Brain microvascular endothelial cell (primary cell): ENCODE results near the gene CYP26B1.

Source experiments
- DNase-seq: peaks from one replicate; pipeline ENCODE4 v3.0.0-alpha.2; 2020
- H3K27ac ChIP-seq: fragments of 250-450 bp; sonication (Bioruptor Pico); 2 replicates; pipeline ENCODE4 v1.5.1; 2020; ENCODE audit warnings: mild to moderate bottlenecking, moderate library complexity
- H3K27me3 ChIP-seq: fragments of 250-450 bp; sonication (Bioruptor Pico); replicated peaks from 2 replicates; pipeline ENCODE4 v1.5.1; 2020; ENCODE audit warnings: mild to moderate bottlenecking
- H3K36me3 ChIP-seq: fragments of 250-450 bp; sonication (Bioruptor Pico); replicated peaks from 2 replicates; pipeline ENCODE4 v1.5.1; 2020; ENCODE audit warnings: mild to moderate bottlenecking
- H3K4me3 ChIP-seq: 2 replicates; pipeline ENCODE4 v1.5.1; 2011; ENCODE audit warnings: low read depth, mild to moderate bottlenecking, control low read depth, low read length, moderate library complexity
- in situ Hi-C: cut with HindIII; loops from 2 replicates; pipeline ENCODE4 v1.10.0; 2017; ENCODE audit warnings: low sequenced_read_pairs, low pct_ligation_motif_present
- TF ChIP-seq, protein P1 (sequence below): IDR thresholded peaks from 2 replicates; pipeline ENCODE4 v1.5.1; 2011; ENCODE audit warnings: low read depth, mild to moderate bottlenecking, moderate library complexity, low read length, control low read depth, inconsistent platforms; ENCODE audit errors: missing control alignments

Gene CYP26B1

GRCh38 chr2:72117718-72118117 is 29.9 kb downstream of the CYP26B1 start:
- Histone ChIP-seq H3K36me3 (no peaks in the 10 kb centered on the region), H3K4me3 (no peak overlapping the region), H3K27ac (no peak overlapping the region), H3K27me3 (no peaks in the 10 kb centered on the region)
- TF ChIP-seq, protein P1, sequence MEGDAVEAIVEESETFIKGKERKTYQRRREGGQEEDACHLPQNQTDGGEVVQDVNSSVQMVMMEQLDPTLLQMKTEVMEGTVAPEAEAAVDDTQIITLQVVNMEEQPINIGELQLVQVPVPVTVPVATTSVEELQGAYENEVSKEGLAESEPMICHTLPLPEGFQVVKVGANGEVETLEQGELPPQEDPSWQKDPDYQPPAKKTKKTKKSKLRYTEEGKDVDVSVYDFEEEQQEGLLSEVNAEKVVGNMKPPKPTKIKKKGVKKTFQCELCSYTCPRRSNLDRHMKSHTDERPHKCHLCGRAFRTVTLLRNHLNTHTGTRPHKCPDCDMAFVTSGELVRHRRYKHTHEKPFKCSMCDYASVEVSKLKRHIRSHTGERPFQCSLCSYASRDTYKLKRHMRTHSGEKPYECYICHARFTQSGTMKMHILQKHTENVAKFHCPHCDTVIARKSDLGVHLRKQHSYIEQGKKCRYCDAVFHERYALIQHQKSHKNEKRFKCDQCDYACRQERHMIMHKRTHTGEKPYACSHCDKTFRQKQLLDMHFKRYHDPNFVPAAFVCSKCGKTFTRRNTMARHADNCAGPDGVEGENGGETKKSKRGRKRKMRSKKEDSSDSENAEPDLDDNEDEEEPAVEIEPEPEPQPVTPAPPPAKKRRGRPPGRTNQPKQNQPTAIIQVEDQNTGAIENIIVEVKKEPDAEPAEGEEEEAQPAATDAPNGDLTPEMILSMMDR = no peak
- DNase-seq = no peak
- in situ Hi-C loops = no loop called here

DNA sequence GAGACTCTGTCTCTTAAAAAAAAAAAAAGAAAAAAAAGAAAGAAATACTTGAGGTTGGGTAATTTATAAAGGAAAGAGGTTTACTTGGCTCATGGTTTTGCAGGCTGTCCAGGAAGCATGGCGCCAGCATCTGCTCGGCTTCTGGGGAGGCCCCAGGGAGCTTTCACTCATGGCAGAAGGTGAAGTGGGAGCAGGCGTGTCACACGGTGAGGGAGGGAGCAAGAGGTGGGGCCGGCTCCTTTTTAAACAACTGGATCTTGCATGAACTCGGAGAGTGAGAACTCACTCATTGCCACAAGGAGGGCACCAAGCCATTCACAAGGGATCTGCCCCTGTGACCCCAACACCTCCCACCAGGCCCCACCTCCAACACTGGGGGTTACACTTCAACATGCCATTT is 30.6 kb downstream of the CYP26B1 start:
- no peak for DNase-seq
- H3K27me3 ChIP-seq = no peaks in the 10 kb centered on the region

GRCh38 chr2:72116081-72116533 is 31.6 kb downstream of the CYP26B1 start:
- in situ Hi-C loops = no loop called here
- H3K27me3 ChIP-seq = no peaks in the 10 kb centered on the region
- DNase-seq = no peak
- H3K4me3 ChIP-seq = no peak overlapping the region
- H3K36me3 ChIP-seq = no peaks in the 10 kb centered on the region
- TF ChIP-seq, protein P1 = peak; percentile 71
- H3K27ac ChIP-seq = peak overlapping the region; percentile 66

More for the DNA sequence above, 30.6 kb downstream of the CYP26B1 start:
- TF ChIP-seq, protein P1 = no peak
- Histone ChIP-seq H3K27ac (no peak overlapping the region), H3K4me3 (no peak overlapping the region), H3K36me3 (no peaks in the 10 kb centered on the region)
- in situ Hi-C loops = no loop called here

DNA sequence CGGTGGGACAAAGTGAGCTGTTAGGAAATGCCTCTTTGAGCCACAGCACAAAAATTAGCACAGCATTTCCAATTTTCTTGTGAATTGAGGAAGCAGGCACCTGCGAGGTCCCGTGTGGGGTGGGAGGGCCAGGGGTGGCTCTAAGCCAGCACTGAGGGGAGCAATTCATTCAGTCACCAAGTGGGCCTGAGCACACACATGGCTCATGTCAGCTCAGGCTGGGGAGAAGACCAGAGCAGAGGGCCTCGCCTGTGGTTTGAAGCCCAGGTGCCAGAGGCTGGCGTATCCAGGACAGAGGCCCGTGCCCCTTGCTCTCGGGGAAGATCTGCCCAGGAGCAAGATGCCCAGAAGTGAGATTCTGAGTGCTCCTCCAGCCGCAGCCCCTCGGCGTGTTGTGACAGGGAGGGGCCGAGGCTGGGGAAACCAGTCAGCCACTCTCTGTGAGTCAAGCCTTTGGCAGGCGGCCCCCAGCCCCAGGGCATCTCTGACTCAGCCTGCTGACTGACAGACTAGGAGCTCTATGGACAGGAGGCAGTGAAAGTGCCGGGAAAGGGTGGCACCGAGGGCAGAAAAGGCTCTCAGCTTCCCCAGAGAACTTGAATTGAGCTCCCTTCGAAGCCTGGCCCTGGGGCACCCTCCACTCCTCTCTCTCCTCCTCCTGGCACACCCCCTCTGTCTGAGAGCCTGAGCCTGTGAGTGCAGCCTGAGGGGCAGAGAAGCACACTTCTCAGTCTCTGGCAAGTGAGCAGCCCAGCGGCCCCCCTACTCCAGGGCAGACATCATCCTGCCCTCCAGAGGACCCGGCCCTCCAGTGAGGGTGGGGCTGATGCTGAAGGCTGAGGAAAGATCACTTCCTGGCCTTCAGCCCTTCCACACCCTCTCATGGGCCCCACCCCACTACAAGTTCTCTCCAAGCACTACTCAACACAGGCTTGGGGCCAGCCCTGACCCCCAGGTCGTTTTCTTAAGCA is 32.3 kb downstream of the CYP26B1 start:
- TF ChIP-seq, protein P1 = no peak
- DNase-seq = peak; percentile 91
- H3K27me3 ChIP-seq = no peaks in the 10 kb centered on the region
- no peaks in the 10 kb centered on the region for H3K36me3 ChIP-seq
- in situ Hi-C loops = no loop called here
- H3K4me3 ChIP-seq = peak overlapping the region; percentile 9
- peak overlapping the region; percentile 66 for H3K27ac ChIP-seq

GRCh38 chr2:72114693-72115051 is 33.0 kb downstream of the CYP26B1 start:
- TF ChIP-seq, protein P1 = no peak
- no peak overlapping the region for H3K27ac ChIP-seq
- in situ Hi-C loops = no loop called here

More at GRCh38 chr2:72114693-72115051, 33.0 kb downstream of the CYP26B1 start:
- Histone ChIP-seq H3K27me3 (no peaks in the 10 kb centered on the region), H3K36me3 (no peaks in the 10 kb centered on the region), H3K4me3 (no peak overlapping the region)
- DNase-seq = no peak
